Limb (tissue), 2 donors: ENCODE data around the gene LEKR1.
A peak's percentile ranks its signal among the peaks of the same experiment; 100 is the strongest.

ENCODE experiments used
- DNase-seq, 2 donors: peaks; one replicate each; pipeline ENCODE4 v3.0.0-alpha.2; 2016; ENCODE audit errors: extremely low spot score in 2 of 2

Gene LEKR1

DNA sequence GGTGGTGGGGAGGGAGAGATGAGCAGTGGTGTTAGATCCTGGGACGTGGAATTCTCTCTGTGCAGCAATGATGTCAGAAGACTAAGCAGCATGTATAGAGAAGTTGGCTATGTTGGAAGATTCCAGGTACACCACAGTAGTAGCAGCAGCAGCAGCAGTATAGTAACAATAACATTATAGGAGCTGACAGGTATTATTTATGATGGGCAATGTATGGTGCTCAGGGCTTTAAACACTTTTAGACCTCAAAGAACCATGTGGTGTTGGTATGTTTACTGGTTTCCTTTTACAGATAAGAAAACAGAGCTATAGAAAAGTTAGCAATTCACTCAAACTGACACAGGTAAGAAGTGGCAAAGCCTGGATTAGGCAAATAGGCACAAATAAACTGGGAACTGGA is 229.9 kb downstream of the LEKR1 start:
- no peak for DNase-seq

DNA sequence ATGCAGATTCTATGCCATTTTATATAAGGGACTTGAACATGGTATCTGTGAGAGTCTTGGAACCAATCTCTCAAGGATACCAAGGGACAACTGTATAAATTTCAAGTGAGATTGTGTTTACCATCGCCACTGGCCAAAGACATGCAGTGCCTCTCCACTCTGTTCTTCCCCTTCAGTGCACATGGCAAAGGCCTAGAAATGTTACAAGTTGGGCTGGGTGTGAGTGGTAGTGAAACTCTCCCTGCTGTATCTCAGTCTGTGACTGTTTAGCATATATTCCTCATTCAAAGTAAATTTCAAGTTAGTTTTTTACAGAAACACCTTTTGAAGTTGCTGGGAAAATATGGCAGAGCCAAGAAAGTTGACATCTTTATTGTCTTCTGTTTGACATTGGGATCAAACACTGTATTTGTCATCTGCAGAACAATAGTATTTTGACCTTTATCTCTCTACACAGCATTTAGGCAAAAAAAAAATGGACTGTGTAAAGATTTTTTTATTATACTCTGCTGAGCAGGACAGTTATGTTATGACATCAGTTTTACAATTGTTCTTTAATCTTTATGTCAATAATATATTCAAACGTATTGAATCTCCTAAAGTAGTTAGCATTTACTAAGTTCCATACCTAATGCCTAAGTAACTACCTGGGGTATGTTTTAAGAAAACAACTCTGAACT is 232.4 kb downstream of the LEKR1 start:
- no peak for DNase-seq

- no peak for DNase-seq
These were observed 233.0 kb downstream of the LEKR1 start for GRCh38 chr3:157059181-157059580.

DNA sequence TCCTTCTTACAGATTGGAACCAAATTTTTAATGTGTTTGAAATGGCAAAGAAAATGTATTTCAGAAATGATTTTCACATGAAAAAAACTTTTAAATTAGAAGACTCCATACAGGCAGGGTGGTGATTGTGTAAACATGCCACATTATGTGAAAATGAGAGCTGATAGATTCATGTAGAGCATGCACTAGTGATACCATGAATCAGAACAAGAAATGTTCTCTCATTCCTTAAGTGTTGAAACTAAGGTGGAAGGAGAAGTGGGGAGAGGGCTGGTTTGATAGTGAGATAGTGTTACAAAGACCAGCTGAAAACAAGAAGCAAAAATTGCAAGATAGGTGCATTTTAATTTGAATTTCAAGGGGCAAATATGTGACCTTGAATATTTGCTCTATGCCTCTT is 233.5 kb downstream of the LEKR1 start:
- DNase-seq, result no peak

- no peak for DNase-seq
These were observed 235.1 kb downstream of the LEKR1 start for GRCh38 chr3:157061265-157061664.

GRCh38 chr3:157063469-157063868 is 237.3 kb downstream of the LEKR1 start:
- DNase-seq, result no peak

DNA sequence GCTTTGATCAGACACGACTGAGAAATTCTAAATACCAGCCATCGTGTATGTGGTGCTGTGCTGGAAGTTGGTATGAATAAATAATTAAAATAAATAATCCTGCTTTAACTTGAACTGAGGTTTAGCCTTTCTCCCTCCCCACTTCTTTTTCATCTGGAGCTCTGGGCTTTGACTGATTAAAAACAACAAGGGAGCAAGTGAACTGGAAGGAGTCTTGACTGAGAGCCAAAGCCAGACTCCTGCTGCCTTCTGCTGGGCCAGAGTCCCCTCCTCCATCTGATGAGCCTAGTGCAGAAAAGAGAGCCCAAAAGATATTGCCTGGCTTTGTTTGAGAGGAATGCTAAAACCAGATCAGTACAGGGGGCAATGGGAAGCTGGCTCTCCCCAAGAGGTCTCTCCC is 237.8 kb downstream of the LEKR1 start:
- DNase-seq, result no peak

- no peak for DNase-seq
These were observed 238.2 kb downstream of the LEKR1 start for GRCh38 chr3:157064402-157064801.

GRCh38 chr3:157065201-157065600 is 239.0 kb downstream of the LEKR1 start:
- DNase-seq, result no peak

- DNase-seq, result peak in 1 of 2 donors; percentile 61
These were observed 240.4 kb downstream of the LEKR1 start for GRCh38 chr3:157066335-157067098.

DNA sequence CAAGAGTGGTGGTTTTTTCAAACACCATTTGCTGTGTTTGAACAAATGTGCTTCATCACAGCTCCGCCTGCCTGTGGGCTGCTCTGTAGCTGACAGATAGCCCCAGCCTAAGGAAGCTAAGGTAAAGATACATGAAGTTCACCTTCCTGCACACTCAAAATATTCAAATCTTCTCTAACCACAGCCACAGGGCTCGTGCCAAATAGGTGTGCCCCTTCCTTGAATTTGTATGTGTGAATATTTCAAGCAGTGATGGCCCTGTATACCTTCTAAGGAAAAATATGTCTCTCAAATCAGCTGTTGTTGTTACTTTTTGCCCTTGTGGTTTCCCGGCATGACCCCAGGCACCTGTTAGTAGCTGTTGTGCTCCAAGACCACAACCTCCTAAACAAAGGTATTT is 241.0 kb downstream of the LEKR1 start:
- DNase-seq, result no peak

GRCh38 chr3:157069406-157069805 is 243.3 kb downstream of the LEKR1 start:
- DNase-seq, result no peak

DNA sequence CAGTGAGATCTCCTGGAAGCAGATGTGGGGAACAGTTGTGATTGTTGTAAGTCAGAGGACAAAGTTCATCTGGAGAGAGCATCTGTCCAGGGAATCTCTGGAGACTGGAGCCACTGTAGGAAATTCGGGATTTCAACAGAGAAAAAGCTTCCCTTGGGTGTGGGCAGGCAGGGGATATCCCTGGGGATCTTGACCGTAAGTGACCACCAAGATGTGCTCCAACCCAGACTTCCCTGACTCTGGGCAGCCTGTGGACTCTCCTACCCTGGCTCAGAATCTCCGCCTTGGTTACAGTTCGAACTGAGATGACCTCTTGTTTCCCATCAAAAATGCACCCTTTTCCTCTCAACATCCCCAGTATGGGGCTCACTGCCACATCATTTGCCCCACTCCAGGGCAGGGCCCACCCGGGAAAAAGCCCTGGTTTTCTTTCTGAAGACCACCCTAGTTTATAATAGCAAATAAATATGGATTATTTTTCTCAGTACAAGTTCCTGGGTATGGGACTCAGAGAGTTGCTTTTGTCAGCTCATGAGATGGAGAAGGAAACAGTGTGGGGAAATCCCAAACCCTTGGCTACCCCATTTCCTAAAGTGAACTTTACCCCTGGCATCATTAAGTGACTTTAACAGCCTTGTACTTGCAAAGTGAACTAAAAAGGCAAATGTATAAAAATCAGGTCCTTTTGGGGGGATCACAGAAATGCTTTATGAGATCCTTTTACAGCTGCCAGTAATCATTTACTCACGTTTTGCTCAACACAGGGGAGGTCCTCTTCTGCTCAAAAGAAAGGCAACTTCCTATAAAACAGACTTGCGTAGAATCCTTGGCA is 243.9 kb downstream of the LEKR1 start:
- DNase-seq, result no peak

DNA sequence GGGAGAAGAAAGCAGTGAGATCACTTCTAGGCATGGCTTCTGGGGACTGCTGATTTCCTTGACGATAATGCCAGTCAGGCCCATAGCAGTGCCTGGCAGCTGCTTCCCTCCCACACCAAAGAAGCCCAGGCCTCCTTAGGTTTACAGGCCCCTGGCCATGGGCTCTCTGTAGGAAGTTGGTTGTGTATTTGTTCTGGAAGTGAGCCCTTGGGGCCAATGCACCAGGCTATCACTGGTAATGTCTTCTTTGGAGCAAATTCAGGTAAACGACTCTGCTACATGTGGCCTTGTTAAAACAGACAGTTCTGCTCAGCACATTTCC is 244.5 kb downstream of the LEKR1 start:
- DNase-seq, result no peak

DNA sequence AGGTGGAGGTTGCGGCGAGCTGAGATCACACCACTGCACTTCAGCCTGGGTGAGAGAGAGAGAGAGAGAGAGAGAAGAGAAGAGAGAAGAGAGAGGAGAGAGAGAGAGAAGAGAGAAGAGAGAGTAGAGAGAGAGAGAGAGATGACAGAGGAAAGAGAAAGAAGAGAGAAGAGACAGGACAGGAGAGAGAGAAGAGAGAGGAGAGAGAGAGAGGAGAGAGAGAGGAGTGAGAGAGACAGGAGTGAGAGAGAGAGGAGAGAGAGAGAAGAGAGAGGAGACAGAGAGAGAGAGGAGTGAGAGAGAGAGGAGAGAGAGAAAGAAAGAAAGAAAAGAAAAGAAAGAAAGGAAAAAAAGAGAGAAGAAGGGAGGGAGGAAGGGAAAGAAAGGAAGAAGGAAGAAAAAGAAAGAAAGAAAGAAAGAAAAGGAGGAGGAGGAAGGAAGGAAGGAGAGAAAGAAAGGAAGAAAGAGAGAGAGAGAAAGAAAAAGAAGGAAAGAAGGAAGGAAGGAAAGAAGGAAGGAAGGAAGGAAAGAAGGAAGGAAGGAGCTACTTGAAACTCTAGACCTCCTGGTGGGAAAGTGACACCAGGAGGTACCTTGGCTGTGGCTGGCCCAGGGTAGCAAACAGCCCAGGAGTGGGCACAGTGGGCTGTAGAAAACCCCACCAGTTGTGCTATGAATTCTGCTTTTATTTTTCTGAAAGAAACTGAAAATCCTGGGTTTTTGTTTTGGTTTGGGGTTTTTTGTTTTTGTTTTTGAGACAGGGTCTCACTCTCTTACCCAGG is 245.8 kb downstream of the LEKR1 start:
- DNase-seq, result no peak

GRCh38 chr3:157073810-157074209 is 247.7 kb downstream of the LEKR1 start:
- DNase-seq, result no peak

- DNase-seq, result no peak
These were observed 248.3 kb downstream of the LEKR1 start for GRCh38 chr3:157074490-157074889.

GRCh38 chr3:157074981-157075380 is 248.8 kb downstream of the LEKR1 start:
- DNase-seq, result no peak

DNA sequence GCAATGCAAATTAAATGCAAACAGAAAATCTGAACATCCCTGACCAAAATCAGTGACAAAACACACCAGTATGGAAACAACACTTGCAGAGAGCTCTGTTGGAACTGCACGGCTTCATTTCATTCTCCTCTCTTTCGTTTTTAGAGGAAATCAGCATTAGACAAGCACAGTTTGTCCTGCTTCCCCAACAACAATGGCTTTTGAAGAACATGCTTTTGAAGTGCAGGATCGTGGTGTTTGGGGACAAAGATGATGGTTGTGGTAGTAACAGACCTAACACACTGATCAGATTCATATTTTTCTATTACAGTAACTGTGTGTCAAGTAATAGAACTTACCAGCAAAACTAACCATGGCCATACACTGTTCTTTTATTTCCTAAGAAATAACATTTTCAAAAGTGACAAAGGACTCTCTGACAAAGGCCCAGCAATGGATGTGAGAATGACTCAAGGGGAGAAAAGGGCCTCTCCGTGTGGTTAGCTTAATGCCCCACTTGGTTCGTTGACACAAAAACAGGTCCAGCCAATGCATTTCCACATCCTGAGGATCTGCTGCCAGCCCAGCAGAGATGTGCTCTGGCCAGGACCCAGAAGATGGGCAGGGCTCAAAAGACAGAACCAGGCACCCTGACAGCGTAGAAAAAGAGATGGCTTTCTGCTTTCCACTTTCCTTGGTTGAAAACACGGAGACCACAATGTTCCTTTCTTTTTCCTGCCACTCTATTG is 249.7 kb downstream of the LEKR1 start:
- no peak for DNase-seq

- no peak for DNase-seq
These were observed 251.4 kb downstream of the LEKR1 start for GRCh38 chr3:157077565-157077991.
